ENCODE measurements around the gene MAEL.

- TF ChIP-seq CTCF (IDR thresholded peaks at IDR 0.05) (no peak), POLR2A (IDR thresholded peaks at IDR 0.05) (no peak)
Observed at GRCh38 chr1:166980383-166980782, 8.7 kb upstream of the MAEL start.

All from thyroid gland (tissue), 4 donors.